HG03039 (cell line): Measurements from ENCODE around the gene TRIOBP.

Experiments
- ATAC-seq: cut with Tn5 transposase; IDR thresholded peaks from one replicate; pipeline ENCODE4 v1.9.1; 2021; ENCODE audit warnings: mild to moderate bottlenecking, moderate library complexity; ENCODE audit not compliant: unreplicated experiment

TRIOBP gene

DNA sequence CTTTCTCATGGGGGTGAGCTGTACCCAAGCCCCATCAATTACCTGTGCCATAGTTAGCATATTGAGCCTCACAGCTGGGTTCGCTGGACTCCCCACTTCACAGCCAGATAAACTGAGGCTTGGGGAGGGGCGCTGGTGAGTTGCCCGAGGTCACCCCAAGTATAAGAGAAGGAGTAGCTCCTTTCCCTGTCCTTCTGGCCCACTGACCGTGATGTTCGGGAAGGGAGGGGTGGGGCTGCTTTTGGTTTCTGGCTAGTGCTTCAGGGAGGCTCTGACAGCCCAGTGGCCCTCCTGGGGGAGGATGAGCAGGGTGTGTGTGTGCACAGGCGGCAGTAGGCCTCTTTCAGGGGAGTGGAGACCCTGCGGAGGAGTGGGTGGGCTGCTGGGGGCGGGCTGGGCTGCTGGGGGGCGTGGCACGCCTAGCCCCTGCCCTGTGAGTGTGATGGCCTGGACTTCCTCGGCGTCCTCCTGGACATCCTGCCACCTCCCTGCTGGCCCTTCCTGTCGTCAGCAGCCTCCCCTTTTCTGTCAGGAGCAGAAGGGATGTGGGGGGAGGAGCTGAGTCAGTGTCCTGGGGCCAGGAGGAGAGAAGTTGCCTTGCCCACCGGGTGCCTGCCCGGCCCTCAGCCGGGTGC is 50.3 kb downstream of the TRIOBP start:
- ATAC-seq: no peak

DNA sequence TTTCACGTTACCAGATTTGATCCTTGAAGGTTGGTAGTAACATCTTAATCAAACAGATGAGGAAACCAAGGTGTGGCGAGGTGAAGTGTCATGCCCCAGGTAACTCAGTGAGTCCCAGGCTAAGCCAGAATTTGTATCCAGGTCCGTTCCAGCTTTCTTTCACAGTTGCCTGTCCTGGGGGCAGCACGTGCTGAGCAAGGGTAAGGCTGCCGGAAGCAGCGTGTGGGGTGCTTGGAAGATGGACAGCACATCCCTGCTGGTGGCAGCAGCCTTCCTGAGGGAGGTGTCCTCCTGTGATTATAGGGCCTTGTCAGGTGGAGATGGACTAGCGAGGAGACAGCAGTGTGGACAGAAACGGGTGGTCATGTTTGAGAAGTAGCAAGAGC is 50.9 kb downstream of the TRIOBP start:
- no peak for ATAC-seq

DNA sequence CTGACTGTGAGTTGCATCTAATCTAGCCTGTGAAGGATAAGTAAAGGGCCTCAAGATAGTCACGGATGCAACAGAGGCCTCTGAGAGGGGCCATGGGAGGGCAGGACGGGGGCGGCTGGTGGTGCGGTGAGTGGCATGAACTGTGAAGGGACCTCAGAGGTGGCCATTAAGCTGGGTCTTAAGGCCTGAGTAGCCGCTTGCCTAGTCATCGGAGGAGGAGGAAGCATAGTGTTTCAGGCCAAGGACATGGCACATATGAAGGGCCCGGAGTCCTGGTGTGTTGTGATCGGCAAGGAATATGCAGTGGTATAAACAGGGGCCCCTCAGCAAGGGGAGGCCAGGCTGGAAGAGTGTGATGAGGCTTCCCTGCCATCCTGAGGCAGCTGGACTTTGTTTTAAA is 51.8 kb downstream of the TRIOBP start:
- no peak for ATAC-seq

DNA sequence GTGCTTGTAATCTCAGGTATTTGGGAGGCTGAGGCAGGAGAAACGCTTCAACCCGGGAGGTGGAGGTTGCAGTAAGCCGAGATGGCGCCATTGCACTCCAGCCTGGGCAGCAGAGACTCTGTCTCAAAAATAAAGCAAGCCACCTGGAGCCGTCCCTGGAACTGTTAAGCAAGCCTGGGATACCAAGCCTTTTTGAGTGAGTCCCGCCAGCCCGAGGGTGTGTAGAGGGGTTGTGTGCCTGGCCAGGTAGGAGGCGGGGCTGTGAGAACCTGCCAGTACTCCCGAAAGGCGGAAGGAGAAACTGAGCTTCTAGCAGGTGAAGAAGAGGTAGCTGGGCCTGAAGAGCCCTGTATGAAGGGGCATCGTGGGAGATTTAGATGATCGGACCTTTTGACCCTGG is 52.4 kb downstream of the TRIOBP start:
- ATAC-seq: no peak

DNA sequence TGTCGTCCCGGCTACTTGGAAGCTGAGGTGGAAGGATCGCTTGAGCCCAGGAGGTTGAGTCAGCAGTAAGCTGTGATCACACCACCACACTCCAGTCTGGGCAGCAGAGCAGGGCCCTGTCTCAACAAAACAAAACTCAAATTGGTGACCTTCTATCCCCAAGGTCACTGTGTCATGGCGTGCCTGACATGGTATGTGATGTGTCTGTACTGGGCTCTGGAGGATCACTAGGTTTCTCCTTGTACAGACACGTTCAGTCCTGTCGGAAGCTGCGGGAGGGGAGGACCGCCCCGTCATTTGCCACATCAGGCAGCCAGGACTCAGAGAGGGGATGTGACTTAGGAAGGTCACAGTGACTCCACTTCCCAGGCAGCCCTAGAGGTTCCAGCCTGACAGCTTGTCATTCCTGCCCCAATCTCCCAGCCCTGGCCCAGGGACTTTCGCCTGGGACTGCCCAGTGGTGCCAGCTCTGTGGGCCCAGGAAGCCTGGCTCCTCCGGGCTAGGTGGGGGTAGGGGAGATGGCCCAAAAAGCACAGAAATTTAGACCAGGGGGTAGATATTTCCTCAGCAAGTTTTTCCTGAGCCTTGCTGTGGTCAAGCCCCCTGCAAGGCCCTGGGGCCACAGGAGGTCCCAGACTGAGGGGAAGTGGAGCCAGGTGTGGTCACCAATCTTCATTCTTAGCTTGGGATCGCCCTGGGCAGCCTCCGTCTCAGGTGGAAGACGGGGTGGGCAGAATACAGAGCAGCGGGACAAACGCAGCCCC is 53.2 kb downstream of the TRIOBP start:
- no peak for ATAC-seq

DNA sequence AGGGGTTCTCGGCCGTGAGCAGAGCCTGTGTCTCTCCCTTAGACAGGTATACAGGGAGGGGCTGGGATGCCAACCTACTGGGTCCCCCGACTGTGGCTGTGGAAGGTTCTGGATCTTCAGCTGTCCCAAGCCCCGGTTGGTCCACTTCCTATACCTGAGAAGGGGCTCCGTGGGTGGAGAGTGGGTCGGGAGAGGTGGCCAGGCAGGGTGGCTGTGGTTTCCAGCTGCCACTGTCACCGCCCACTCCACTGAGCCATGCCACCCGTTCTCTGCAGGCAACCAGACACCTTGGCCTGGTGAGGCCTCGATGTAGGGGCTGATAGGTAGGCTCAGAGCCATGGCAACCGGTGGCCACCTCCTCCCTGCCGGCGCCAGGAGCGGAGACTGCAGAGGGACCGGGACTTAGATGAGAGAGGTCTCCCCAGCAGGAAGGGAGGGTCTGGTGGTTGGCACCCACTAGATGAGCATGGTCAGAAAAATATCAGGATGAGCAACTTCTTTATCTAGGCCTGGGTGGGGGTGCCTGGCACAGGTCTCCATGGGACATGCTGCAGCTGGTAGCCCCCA is 53.8 kb downstream of the TRIOBP start:
- ATAC-seq: no peak

DNA sequence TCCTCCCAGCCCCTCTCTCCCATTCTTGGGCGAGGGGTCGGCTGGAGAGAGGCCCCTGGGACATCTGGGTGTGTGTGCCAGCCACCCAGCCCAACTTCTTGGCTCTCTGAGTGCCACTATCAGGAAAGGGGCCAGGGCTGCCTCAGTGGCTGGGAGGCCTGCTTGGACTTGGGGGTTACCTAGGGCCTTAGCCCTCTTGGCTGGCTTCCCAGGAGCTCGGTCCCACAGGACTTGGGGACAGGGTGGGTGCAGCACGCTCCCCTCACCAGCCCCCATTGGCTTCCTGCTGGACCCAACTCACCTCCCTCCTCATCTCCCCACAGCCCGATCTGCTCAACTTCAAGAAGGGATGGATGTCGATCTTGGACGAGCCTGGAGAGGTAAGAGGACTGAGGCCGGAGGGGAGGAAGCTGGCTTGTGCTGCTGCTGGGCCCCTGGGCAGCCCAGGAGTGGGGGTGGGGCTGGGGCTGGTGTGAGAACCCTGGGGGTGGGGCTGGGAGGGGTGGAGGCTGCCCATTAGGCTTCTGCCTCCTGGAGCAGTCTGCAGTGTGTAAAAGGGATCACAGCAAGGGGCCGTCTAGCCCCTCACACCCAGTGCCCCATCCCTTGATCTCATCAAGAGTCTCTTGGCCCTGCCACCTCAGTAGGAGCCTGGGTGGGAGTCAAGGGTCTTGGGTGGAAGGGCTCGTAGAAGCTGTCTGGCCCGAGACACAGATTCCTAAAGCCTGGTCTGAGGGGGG is 54.8 kb downstream of the TRIOBP start:
- no peak for ATAC-seq

DNA sequence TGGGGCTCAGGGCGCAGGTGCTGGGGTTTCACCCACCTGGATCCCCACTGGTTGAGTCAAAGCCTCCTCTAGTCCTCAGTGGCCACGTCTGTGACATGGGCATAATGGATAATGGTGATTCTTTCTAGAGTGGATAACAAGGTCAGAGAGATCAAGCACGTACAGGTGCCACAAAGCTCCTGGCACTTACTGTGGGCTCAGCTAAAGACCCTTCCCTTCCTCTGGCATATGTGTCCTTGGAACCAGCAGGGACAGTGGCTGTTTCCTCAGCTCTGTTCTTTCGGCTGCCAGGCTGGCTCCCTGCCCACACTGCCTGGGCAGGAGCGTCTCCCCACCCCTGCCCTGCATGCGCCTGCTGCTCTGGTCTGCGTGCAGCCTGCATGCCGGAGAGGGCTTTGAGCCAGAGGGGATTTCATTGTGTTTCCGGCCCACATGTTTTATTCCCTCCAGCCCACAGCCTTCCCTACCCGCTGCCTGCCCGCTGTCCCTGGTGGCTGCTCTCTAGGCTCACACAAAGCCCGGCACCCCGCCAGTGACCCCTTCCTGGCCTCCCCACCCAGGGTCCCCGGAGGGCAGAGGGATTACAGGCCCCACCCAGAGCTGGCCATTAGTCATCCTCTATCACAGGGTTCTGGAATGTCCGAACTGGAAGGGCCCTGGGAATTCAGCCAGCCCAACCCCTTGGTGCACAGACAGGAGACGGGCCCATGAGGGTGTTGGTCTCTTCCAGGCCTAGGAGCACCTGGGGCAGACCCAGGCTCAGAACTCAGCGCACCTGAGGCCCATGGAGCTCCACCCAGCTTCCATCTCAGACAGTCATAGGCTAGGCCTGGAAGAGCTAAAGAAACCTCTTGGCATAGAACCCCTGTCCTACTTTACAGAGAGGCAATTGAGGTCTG is 55.6 kb downstream of the TRIOBP start:
- no peak for ATAC-seq

DNA sequence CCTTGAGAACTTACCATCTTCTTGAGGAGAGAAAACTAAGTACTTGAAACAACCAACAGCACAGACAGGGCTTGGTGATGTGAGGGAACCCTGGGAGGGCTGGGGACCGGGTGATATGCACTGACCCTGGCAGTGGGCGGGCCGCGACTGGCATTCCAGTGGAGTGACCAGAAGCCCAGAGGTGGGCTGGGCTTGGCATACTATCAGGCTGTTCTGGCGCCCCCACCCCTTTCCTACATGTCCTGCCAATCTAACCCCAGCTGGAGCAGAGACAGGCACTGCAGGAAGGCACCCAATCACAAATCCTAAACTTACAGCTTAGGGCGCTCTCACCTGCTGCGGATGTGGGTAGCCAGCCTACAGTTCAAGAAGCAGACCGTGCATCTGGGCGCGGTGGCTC is 56.9 kb downstream of the TRIOBP start:
- ATAC-seq: no peak

DNA sequence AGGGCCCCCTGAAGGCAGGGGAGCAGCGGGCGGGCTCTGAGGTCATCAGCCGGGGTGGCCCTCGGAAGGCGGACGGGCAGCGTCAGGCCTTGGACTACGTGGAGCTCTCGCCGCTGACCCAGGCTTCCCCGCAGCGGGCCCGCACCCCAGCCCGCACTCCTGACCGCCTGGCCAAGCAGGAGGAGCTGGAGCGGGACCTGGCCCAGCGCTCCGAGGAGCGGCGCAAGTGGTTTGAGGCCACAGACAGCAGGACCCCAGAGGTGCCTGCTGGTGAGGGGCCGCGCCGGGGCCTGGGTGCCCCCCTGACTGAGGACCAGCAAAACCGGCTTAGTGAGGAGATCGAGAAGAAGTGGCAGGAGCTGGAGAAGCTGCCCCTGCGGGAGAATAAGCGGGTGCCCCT is 60.8 kb downstream of the TRIOBP start:
- ATAC-seq: no peak

DNA sequence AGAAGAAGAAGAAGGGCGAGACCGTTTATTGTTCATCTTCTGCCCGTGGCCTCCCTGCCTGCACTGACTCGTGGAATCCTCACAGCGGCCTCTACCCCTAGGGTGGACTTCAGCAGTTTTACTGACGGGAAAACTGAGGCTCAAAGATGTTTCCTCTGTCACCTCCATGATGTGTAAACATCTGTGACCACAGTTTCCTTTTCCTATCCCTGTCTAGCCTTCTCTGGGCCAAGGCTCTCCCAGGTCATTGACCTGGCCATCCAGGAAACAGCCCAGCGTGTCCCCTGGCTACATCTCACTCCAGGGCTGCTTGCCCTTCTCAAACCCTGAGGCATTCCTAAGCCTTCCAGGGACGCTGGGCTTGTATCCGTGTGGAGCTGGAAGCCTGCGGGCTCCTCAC is 61.8 kb downstream of the TRIOBP start:
- no peak for ATAC-seq

DNA sequence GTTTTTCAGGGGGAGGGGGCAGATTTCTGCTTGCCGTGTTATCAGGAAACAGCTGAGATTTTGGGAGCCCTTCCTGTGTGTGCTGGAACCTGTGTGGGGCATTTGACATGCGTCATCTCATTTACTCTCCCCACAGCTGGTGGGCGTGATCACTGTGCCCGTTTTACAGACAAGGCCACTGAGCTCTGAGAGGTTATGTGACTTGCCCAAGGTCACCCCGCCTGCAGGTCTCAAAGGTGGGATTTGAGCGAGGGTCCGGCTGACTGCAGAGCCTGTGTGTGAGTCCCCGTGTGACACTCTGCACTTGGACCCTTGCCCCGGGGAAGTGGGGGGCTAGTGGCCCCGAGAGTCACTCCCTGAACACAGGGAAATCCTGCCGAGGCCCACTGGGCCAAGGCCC is 62.4 kb downstream of the TRIOBP start:
- no peak for ATAC-seq

DNA sequence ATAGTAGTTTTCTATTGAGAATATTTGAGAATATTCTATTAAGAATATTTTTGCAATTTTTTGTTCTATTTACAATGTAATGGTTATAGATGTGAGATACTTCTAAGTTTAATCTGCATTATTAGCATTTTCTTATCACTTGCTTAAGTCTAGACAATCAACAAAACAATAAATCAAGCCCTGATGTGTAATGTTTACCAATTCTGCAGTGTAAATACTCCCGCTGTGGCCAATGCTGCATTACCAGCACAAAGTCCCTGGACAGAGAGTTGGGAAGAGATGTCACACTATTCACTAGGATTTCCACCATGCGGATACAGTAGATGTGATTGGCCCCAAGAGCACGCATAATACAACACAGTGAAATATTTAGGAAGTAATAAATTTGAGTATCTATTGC is 63.3 kb downstream of the TRIOBP start:
- ATAC-seq: no peak

DNA sequence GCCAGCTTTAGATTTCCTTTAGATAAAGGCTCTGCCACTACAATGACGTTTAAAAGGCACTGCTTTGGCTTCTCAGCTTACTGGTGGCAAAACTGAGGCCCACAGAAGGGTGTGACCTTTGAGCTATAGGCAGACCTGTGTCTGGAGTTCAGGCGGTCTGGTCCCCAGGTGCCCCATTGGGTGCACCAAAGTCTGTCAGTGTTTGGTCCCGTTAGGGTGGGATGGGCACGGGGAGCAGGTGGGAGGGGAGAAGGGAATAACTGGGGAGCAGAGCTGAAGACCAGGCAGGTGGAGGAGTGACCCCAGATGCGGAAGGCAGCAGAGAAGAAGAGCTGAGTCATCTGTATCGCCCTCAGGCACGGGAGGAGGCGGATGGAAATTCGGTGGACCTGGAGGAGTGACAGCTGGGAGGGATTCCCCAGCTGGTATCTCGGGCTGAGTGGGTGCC is 65.6 kb downstream of the TRIOBP start:
- ATAC-seq: no peak

DNA sequence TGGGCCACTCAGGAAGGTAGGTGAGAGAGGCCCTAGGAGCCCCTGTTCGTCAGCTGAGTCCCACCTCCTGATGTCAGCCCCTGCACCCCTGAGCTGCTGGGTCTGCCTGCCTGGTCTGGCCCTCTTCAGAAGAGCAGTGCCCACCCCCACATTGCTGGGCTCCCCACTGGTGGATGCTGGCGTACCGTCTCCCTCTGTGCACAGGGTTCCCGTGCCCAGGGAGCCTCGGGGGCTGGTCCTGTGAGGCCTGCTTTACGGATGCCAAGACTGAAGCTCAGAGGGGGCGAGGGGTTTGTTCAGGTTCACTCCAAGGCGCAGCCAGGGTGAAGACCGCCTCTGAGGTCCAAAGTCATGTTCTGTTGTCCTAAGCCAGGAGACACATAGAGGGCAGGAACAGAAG is 66.2 kb downstream of the TRIOBP start:
- ATAC-seq: no peak

DNA sequence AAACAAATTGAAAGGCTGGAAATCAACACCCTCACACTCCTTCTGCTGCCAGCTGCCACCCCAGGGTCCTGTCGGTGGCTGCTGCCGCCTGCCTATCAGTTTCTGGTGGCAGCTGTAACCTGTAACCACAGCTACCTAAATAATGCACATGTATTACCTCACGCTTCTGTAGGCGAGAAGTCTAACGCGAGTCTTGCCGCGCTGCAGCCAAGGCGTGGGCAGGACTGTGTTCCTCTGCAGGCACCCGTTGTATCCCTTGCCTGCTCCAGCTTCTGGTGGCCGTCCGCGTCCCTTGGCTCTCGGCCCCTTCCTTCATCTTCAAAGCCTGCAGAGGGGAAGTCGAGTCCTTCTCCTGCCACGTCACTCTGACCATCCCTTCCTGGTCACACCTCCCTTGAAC is 66.8 kb downstream of the TRIOBP start:
- no peak for ATAC-seq

DNA sequence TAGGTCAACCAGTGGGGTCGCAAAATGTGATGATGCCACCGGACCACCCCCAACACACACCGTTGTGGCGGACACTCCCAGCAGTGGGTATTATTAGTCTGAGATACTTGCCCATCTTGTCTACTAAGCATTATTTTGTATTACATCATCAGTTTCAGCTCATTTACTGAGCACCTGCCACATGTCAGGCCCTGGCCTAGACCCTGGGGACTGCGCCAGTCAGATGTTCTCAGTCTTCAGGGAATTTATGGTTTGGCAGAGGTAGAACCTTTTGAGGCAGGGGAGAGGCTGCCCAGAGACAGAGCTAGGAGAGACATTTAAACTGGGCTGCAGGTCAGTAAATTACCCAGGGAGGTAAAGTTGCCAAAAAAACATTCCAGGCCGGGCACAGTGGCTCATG is 67.8 kb downstream of the TRIOBP start:
- ATAC-seq: no peak

DNA sequence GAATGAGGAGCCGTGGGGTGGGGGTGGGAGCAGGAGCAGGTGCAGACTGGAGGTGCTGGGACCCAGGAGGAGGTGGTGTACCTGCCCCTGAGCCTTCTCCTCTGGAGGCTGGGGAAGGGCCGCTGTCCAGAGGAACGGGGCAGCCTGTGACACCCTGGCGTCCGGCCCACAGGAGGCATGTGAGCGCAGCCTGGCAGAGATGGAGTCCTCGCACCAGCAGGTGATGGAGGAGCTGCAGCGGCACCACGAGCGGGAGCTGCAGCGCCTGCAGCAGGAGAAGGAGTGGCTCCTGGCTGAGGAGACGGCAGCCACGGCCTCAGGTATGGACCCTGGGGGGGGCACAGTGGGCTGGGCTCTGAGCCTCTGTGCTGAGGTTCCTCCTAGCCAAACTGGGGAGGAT is 68.7 kb downstream of the TRIOBP start:
- no peak for ATAC-seq

DNA sequence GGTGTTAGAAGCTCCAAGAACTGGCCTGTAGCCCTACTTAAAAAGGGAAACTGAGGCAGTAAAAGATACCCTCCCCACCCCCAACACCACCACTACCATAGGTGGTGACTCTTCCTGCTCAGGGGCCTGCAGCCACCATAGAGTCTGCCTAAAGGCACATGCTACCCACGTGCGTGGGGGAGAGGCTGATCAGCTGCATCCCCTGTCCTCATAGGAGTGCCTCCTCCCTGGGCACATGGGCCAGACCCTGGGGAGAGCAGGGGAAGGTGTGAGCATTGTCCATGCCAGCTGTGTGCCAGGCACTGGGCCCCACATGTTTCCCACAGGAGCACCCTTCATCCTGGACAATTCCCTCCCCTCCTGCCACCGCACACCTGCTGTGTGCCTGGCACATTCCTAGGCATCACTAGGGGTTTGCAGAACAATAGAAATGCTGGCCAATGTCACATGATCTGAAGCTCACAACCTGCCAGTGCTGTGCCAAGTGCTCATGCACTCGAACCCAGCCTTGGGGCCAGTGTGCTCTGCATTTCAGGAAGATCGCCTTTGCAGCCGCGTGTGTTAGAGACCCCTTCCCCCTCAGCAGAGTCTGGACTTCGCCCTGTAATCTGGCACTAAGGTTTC is 69.2 kb downstream of the TRIOBP start:
- ATAC-seq: no peak

DNA sequence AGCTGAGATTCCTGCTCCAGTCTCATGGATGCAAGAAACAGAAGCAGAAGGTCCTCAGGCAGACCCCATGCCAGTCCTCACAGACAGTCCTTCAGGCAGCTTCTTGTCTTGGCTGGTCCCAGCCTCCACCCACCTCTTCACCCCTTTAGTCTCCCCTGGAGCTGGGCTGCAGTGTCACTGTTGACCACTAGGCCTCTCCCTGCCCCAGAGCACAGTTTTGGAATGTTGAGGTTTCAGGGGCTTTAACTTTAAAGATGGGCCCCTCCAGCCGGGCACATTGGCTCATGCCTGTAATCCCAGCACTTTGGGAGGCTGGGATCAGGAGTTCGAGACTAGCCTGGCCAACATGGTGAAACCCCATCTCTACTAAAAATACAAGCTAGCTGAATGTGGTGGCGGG is 71.4 kb downstream of the TRIOBP start:
- ATAC-seq: no peak
